ENCODE results near the gene GBE1.
"Not testable (repeated sequence)": the region's sequence is repeated elsewhere in the genome, so short reads cannot be mapped to it uniquely, and the experiment has no call there.

GBE1 gene

DNA sequence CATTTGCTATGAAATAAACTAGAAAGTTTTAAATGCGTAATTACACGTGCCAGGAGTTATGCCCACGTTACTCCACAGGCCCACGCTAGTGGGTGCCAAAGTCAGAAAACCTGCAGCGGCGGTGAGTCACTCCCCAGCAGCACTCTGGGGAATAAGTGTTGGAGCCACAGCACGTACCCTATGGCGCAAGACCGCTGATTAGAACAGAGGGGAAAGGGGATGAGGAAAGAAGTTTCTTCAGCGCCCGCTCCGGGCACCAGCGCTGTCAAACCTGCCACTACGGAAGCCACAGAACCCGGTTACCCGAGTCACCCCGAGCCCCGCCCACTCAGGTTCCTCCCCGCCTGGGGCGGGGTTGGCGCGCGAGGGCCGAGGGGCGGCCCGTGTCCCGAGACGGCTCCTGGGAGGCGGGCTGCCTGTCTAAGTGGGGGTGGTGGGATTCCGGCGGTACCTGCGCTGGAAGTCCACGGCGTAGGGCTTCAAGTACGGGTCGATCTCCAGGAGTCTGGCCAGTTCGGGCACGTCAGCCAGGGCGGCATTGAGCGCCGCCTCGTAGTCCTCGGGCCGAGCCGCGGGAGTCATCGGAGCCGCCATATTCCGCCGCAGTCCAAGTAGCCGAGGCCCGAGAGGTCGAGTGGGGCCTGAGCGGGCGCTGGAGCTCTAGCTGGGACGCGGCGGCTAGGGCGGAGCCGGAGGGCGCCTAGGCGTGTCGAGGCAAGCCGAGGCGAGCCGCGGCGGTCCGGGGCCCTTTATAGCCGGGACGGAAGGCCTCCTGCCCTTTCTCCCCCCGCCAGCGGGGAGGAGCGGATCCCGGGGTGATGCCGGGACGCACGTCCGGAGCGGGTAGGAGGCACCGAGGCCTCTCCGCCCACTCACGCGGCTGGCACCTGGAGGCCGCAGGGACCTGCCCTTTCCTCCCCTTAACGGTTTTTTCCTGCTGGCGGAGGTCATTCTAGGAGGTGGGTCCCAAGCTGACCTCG, at the start of gene GBE1:
Gene GBE1 (minus strand): TSS at position 722 of the 980 bp plus-strand sequence. CDS start 128 bp downstream, at position 594.
- peak; percentile 78 to 91 for DNase-seq (ENCODE audit: low spot score in 2 of 2)
- Histone ChIP-seq H3K36me3 (replicated peaks) (no peaks in the 10 kb centered on the region), H3K4me1 (peaks cover 16% of the 10 kb centered on the region), H3K9me3 (no peaks in the 10 kb centered on the region), H3K4me3 (peak within 1 kb of the TSS; percentile 64), H3K27me3 (ENCODE audit: low read depth) (no peaks in the 10 kb centered on the region)
- in situ Hi-C loops (cut with MboI; ENCODE audit: low sequenced_read_pairs) = no loop called here

- H3K27me3 ChIP-seq (ENCODE audit: low read depth) = no peaks in the 10 kb centered on the region
- no peaks in the 10 kb centered on the region for H3K36me3 ChIP-seq (replicated peaks)
- H3K9me3 ChIP-seq = no peaks in the 10 kb centered on the region
- in situ Hi-C loops (cut with MboI; ENCODE audit: low sequenced_read_pairs) = no loop called here
- peaks cover 6% of the 10 kb centered on the region for H3K4me1 ChIP-seq
- DNase-seq (ENCODE audit: low spot score in 2 of 2) = no peak
- H3K4me3 ChIP-seq = no peak overlapping the region
These were observed 47.5 kb upstream of the GBE1 start for GRCh38 chr3:81808900-81809299.

- in situ Hi-C loops (cut with MboI; ENCODE audit: low sequenced_read_pairs) = no loop called here
- no peaks in the 10 kb centered on the region for H3K36me3 ChIP-seq (replicated peaks)
- DNase-seq (ENCODE audit: low spot score in 2 of 2) = no peak
- no peaks in the 10 kb centered on the region for H3K9me3 ChIP-seq
- H3K27me3 ChIP-seq (ENCODE audit: low read depth) = no peaks in the 10 kb centered on the region
- H3K4me3 ChIP-seq = no peak overlapping the region
- no peaks in the 10 kb centered on the region for H3K4me1 ChIP-seq
These were observed 38.0 kb upstream of the GBE1 start for GRCh38 chr3:81799403-81799802.

DNA sequence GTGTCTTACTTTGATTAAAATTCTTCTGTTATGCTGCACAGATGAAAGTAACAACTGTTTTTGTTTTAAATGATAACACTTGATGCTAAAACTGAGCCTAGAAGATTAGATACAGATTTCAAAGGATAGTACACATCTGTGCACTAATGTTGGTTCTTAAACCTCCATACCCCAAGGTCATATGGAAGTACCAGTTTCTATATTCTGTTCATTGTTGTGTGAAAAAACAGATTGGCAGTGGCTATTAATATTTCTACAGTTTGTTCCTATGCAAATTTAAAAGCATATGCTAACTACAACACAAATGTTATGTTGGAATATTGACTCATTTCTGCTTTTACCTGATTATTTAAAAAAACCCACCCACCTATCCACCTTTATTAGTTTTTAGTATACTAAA, 32.0 kb upstream of the GBE1 start:
- Histone ChIP-seq H3K27me3 (ENCODE audit: low read depth) (no peaks in the 10 kb centered on the region), H3K4me1 (peaks cover 8% of the 10 kb centered on the region), H3K9me3 (no peaks in the 10 kb centered on the region), H3K4me3 (no peak overlapping the region), H3K36me3 (replicated peaks) (no peaks in the 10 kb centered on the region)
- no peak for DNase-seq (ENCODE audit: low spot score in 2 of 2)
- in situ Hi-C loops (cut with MboI; ENCODE audit: low sequenced_read_pairs) = no loop called here

DNA sequence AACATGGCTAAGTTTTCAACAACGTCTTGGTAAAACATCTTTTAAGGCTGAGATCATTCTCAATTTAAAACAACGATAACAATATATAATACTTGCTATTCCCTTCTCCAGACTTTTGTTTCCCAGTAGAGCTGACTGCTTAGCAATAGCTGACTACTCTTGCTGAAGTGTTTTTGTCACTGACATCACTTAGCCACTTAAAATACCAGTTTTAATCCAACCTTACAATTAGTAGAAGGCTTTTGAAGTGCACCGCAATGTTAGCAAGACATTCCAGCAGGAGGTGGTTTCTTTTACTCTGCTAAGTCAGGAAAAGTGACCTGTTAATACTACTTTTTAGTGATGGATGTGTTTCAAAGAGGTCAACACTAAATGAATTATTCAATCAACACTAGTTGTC, 28.7 kb upstream of the GBE1 start:
- Histone ChIP-seq H3K4me3 (no peak overlapping the region), H3K36me3 (replicated peaks) (no peaks in the 10 kb centered on the region), H3K27me3 (ENCODE audit: low read depth) (no peaks in the 10 kb centered on the region), H3K9me3 (no peaks in the 10 kb centered on the region), H3K4me1 (peaks cover 13% of the 10 kb centered on the region)
- in situ Hi-C loops (cut with MboI; ENCODE audit: low sequenced_read_pairs) = no loop called here
- DNase-seq (ENCODE audit: low spot score in 2 of 2) = no peak

- H3K36me3 ChIP-seq (replicated peaks) = no peaks in the 10 kb centered on the region
- no peak for DNase-seq (ENCODE audit: low spot score in 2 of 2)
- no peaks in the 10 kb centered on the region for H3K27me3 ChIP-seq (ENCODE audit: low read depth)
- no peak overlapping the region for H3K4me3 ChIP-seq
- in situ Hi-C loops (cut with MboI; ENCODE audit: low sequenced_read_pairs) = no loop called here
- peaks cover 13% of the 10 kb centered on the region for H3K4me1 ChIP-seq
- H3K9me3 ChIP-seq = no peaks in the 10 kb centered on the region
These were observed 28.2 kb upstream of the GBE1 start for GRCh38 chr3:81789691-81790090.

DNA sequence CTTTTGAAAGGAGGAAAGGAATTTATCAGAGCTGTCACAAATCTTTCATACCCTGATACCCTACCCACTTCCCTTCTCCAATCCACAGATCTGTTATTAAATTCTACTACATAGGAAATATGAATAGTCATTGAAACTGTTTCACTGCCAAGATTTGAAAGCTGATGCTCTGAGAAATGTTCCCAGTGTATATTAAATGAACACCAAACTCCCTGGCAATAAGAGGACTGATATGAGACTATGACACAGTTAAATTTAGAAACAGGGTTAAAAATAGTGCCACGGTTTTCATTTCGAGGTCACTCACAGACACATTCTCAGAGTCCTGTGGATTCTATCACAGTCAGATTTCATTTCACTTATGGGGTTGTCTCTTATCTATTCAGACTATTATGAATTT, 27.2 kb upstream of the GBE1 start:
- no peaks in the 10 kb centered on the region for H3K36me3 ChIP-seq (replicated peaks)
- in situ Hi-C loops (cut with MboI; ENCODE audit: low sequenced_read_pairs) = no loop called here
- H3K4me1 ChIP-seq = peaks cover 13% of the 10 kb centered on the region
- DNase-seq (ENCODE audit: low spot score in 2 of 2) = peak in 1 of 2 experiments; percentile 34
- H3K4me3 ChIP-seq = no peak overlapping the region
- no peaks in the 10 kb centered on the region for H3K27me3 ChIP-seq (ENCODE audit: low read depth)
- H3K9me3 ChIP-seq = no peaks in the 10 kb centered on the region

- peaks cover 13% of the 10 kb centered on the region for H3K4me1 ChIP-seq
- in situ Hi-C loops (cut with MboI; ENCODE audit: low sequenced_read_pairs) = no loop called here
These were observed 26.6 kb upstream of the GBE1 start for GRCh38 chr3:81788044-81788443.

GRCh38 chr3:81782585-81782984, 21.1 kb upstream of the GBE1 start:
- in situ Hi-C loops (cut with MboI; ENCODE audit: low sequenced_read_pairs) = no loop called here

More at GRCh38 chr3:81788044-81788443, 26.6 kb upstream of the GBE1 start:
- H3K4me3 ChIP-seq = no peak overlapping the region
- no peak for DNase-seq (ENCODE audit: low spot score in 2 of 2)
- H3K36me3 ChIP-seq (replicated peaks) = no peaks in the 10 kb centered on the region
- no peaks in the 10 kb centered on the region for H3K9me3 ChIP-seq
- H3K27me3 ChIP-seq (ENCODE audit: low read depth) = no peaks in the 10 kb centered on the region

GRCh38 chr3:81778678-81779182, 17.3 kb upstream of the GBE1 start:
- DNase-seq (ENCODE audit: low spot score in 2 of 2) = no peak
- Histone ChIP-seq H3K27me3 (ENCODE audit: low read depth) (no peaks in the 10 kb centered on the region), H3K4me1 (no peaks in the 10 kb centered on the region), H3K4me3 (no peak overlapping the region), H3K36me3 (replicated peaks) (no peaks in the 10 kb centered on the region), H3K9me3 (no peaks in the 10 kb centered on the region)
- in situ Hi-C loops (cut with MboI; ENCODE audit: low sequenced_read_pairs) = no loop called here

More at GRCh38 chr3:81782585-81782984, 21.1 kb upstream of the GBE1 start:
- Histone ChIP-seq H3K9me3 (no peaks in the 10 kb centered on the region), H3K36me3 (replicated peaks) (no peaks in the 10 kb centered on the region), H3K4me1 (no peaks in the 10 kb centered on the region), H3K27me3 (ENCODE audit: low read depth) (no peaks in the 10 kb centered on the region), H3K4me3 (no peak overlapping the region)
- no peak for DNase-seq (ENCODE audit: low spot score in 2 of 2)

DNA sequence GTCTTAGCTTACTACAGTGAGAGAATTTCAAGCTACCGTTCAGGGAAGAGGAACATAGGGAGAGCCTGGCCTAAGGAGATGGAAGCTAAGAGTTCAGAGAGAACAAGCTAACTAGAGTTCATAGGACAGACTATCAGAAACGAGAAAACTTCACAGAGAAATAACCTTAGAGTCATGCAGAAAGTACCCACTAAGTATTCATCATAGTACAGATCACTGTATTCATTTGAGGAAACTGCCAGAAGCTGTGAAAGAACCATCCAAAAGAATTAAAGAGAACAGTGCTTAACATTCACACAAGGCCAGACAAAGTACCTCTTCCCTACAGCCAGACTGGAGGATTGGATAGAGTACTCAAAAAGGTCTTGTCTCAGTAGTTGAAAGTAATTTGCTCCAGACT, 15.2 kb upstream of the GBE1 start:
- H3K9me3 ChIP-seq = no peaks in the 10 kb centered on the region
- in situ Hi-C loops (cut with MboI; ENCODE audit: low sequenced_read_pairs) = no loop called here
- no peak for DNase-seq (ENCODE audit: low spot score in 2 of 2)
- no peaks in the 10 kb centered on the region for H3K36me3 ChIP-seq (replicated peaks)
- H3K27me3 ChIP-seq (ENCODE audit: low read depth) = no peaks in the 10 kb centered on the region
- H3K4me1 ChIP-seq = no peaks in the 10 kb centered on the region
- H3K4me3 ChIP-seq = no peak overlapping the region

- Histone ChIP-seq H3K4me1 (no peaks in the 10 kb centered on the region; the same call in 1 of the 2 replicates), H3K36me3 (replicated peaks) (no peaks in the 10 kb centered on the region), H3K4me3 (no peak overlapping the region), H3K9me3 (no peaks in the 10 kb centered on the region), H3K27me3 (ENCODE audit: low read depth) (no peaks in the 10 kb centered on the region)
- no peak for DNase-seq (ENCODE audit: low spot score in 2 of 2)
- in situ Hi-C loops (cut with MboI; ENCODE audit: low sequenced_read_pairs) = no loop called here
These were observed 9.3 kb upstream of the GBE1 start for GRCh38 chr3:81770710-81771109.

GRCh38 chr3:81769299-81769698, 7.9 kb upstream of the GBE1 start:
- DNase-seq (ENCODE audit: low spot score in 2 of 2) = no peak
- Histone ChIP-seq H3K4me3 (no peak overlapping the region), H3K9me3 (no peaks in the 10 kb centered on the region), H3K27me3 (ENCODE audit: low read depth) (no peaks in the 10 kb centered on the region), H3K4me1 (no peaks in the 10 kb centered on the region; the same call in 1 of the 2 replicates), H3K36me3 (replicated peaks) (no peaks in the 10 kb centered on the region)
- in situ Hi-C loops (cut with MboI; ENCODE audit: low sequenced_read_pairs) = no loop called here

GRCh38 chr3:81767250-81767859, 5.9 kb upstream of the GBE1 start:
- H3K4me3 ChIP-seq; H3K9me3 ChIP-seq; H3K36me3 ChIP-seq (replicated peaks); in situ Hi-C loops (cut with MboI; ENCODE audit: low sequenced_read_pairs); H3K27me3 ChIP-seq (ENCODE audit: low read depth); H3K4me1 ChIP-seq; DNase-seq (ENCODE audit: low spot score in 2 of 2): not testable (repeated sequence)

All from HAP-1 (cell line).